ENCODE measurements around the gene ZBTB17.

DNA sequence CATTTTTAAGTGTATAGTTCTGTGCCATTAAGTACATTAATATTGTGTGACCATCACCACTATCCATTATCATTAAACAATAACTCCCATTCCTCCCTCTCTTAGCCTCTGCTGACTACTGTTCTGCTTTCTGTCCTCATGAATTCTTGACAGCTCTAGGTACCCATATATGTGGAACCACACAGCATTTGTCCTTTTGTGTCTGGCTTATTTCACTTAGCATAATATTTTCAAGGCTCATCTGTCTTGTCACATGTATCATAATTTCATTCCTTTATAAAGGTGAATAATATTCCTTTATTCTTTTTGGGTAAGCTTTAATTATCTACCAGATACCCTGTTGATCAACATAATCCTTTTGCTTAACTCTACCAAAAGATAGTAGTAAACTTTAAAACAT is 80.7 kb downstream of the ZBTB17 start:
- TF ChIP-seq, protein P1, sequence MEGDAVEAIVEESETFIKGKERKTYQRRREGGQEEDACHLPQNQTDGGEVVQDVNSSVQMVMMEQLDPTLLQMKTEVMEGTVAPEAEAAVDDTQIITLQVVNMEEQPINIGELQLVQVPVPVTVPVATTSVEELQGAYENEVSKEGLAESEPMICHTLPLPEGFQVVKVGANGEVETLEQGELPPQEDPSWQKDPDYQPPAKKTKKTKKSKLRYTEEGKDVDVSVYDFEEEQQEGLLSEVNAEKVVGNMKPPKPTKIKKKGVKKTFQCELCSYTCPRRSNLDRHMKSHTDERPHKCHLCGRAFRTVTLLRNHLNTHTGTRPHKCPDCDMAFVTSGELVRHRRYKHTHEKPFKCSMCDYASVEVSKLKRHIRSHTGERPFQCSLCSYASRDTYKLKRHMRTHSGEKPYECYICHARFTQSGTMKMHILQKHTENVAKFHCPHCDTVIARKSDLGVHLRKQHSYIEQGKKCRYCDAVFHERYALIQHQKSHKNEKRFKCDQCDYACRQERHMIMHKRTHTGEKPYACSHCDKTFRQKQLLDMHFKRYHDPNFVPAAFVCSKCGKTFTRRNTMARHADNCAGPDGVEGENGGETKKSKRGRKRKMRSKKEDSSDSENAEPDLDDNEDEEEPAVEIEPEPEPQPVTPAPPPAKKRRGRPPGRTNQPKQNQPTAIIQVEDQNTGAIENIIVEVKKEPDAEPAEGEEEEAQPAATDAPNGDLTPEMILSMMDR (IDR thresholded peaks at IDR 0.05): no peak
- no peak for TF ChIP-seq POLR2A (IDR thresholded peaks at IDR 0.05)

All from Peyer's patch (tissue), 4 donors.